Measurements from ENCODE around the gene PPP2R2C. TPM values are rescaled to one million over a fixed set of nuclear protein-coding genes. Genes with fewer than 3 reads are reported as not detected.

Gene PPP2R2C
- total and polyA plus RNA-seq, 2 donors (not counting 1 experiment from before 2014, with no cell fraction given): 0.10 to 0.17 TPM

DNA sequence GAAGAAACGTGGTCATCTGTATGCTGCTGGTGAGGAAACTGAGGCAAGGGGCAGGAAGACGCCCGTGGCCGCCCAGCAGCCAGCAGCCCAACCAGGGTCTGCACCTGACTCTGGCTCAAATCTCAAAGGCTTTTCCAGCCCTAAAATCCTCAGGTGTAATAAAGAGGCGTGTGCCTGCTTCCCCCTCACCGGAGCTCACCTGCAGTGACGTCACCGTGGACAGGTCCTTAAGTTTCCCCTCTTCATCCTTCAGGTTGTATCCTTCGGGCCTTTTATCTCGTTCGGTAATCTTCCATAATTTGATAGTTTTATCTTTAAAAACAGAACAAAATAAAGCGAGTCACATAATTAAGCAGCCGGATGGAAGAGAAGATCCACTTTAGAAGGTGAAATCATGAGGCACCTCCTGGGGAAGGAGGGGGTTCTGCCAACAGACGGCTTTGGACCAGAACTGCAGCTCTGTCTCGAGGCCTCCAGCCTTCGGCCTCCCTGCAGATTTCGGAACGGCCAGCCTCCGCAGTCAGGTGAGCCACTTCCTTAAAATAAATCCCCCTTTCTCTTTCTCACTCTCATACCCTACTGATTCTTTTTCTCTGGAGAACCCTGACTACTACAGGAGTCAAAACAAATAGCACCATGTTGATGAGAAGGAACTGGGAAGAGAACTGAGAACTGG is 96.7 kb downstream of the PPP2R2C start:
- H3K27ac ChIP-seq (ENCODE audit: insufficient read depth, low read length): no peak overlapping the region
- H3K4me2 ChIP-seq (ENCODE audit: extremely low read depth, insufficient read depth, low read length): no peak overlapping the region
- H4K20me1 ChIP-seq (ENCODE audit: control insufficient read depth, extremely low read depth, insufficient read depth, low read length): no peaks in the 10 kb centered on the region
- H3K9me3 ChIP-seq (ENCODE audit: control insufficient read depth, insufficient read depth, low read depth, low read length): no peaks in the 10 kb centered on the region
- no peaks in the 10 kb centered on the region for H3K27me3 ChIP-seq (ENCODE audit: control insufficient read depth, insufficient read depth, low read length)
- no peak overlapping the region for H3K4me3 ChIP-seq (replicated peaks in 1 of 4; ENCODE audit: control extremely low read depth in 1 of 4, insufficient read depth in 1 of 4, low read depth in 3 of 4, low read length in 4 of 4)
- H3K4me1 ChIP-seq (ENCODE audit: control insufficient read depth, extremely low read depth, insufficient read depth, low read length): no peaks in the 10 kb centered on the region
- H3K36me3 ChIP-seq (ENCODE audit: control insufficient read depth, insufficient read depth, low read length): no peaks in the 10 kb centered on the region
- no peaks in the 10 kb centered on the region for H3K79me2 ChIP-seq (ENCODE audit: control insufficient read depth, insufficient read depth, low read length)
- no peak overlapping the region for H3K9ac ChIP-seq (ENCODE audit: insufficient read depth, low read length)
- DNase-seq (ENCODE audit: low read depth in 2 of 2): no peak
- H2AFZ ChIP-seq (ENCODE audit: low read length): no peak overlapping the region
- no peak for TF ChIP-seq CTCF (conservative IDR thresholded peaks at IDR 0.05 in 1 of 2, IDR thresholded peaks at IDR 0.05 in 1 of 2; ENCODE audit: low read depth in 1 of 2, low read length in 2 of 2)
- no peak for TF ChIP-seq EZH2 (IDR thresholded peaks at IDR 0.05; ENCODE audit: low read length, missing control alignments)

- Histone ChIP-seq H3K36me3 (ENCODE audit: control insufficient read depth, insufficient read depth, low read length) (no peaks in the 10 kb centered on the region), H3K4me1 (ENCODE audit: control insufficient read depth, extremely low read depth, insufficient read depth, low read length) (no peaks in the 10 kb centered on the region), H3K4me2 (ENCODE audit: extremely low read depth, insufficient read depth, low read length) (no peak overlapping the region), H2AFZ (ENCODE audit: low read length) (no peak overlapping the region), H3K9me3 (ENCODE audit: control insufficient read depth, insufficient read depth, low read depth, low read length) (no peaks in the 10 kb centered on the region), H3K27me3 (ENCODE audit: control insufficient read depth, insufficient read depth, low read length) (no peaks in the 10 kb centered on the region), H3K27ac (ENCODE audit: insufficient read depth, low read length) (no peak overlapping the region), H3K79me2 (ENCODE audit: control insufficient read depth, insufficient read depth, low read length) (no peaks in the 10 kb centered on the region), H3K4me3 (replicated peaks in 1 of 4; ENCODE audit: control extremely low read depth in 1 of 4, insufficient read depth in 1 of 4, low read depth in 3 of 4, low read length in 4 of 4) (no peak overlapping the region), H3K9ac (ENCODE audit: insufficient read depth, low read length) (no peak overlapping the region), H4K20me1 (ENCODE audit: control insufficient read depth, extremely low read depth, insufficient read depth, low read length) (no peaks in the 10 kb centered on the region)
- DNase-seq (ENCODE audit: low read depth in 2 of 2): no peak
- no peak for TF ChIP-seq EZH2 (IDR thresholded peaks at IDR 0.05; ENCODE audit: low read length, missing control alignments)
- TF ChIP-seq CTCF (conservative IDR thresholded peaks at IDR 0.05 in 1 of 2, IDR thresholded peaks at IDR 0.05 in 1 of 2; ENCODE audit: low read depth in 1 of 2, low read length in 2 of 2): no peak
These were observed 97.8 kb downstream of the PPP2R2C start for GRCh38 chr4:6374575-6374974.

DNA sequence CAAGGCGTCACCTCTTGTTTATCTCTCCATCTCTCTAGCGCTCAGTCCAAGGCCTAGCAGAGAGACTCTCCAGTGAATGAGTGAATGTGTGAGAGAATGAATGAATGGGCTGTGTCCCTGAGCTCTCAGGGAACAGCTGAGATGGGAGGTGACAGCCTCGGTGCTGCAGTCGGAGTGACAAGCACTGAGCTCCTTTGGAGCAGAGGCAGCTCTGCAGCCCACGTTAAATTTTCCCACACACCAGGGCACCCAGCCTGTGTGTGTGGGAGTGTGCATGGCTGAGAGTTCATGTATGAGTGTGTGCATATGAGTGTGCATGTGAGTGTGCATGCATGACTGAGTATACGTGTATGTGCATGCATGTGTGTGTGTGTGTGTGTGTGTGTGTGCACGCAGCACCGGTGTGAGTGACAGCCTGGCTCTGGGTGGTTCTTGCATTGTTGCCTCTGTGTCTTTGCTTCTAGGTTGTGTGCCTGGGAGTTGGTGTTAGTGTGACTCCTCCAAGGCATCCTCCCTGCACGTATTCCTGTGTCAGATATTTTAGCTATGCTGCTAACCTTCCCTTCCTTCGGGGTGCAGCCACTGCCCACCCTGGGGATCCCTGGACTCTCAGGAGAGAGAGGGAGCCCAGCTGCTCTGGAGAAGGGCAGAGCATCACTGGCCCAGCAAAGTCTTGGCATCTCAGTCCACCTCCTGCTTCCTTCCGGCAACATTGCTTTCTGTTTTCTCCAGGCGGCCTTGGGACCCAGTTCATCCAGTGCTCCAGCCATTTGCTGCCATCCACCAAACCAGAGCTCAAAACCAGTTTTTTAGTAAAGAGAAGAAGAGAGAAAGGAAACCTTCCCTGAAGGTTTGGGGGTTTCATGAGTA is 98.6 kb downstream of the PPP2R2C start:
- Histone ChIP-seq H3K9ac (ENCODE audit: insufficient read depth, low read length) (no peak overlapping the region), H3K27me3 (ENCODE audit: control insufficient read depth, insufficient read depth, low read length) (no peaks in the 10 kb centered on the region), H3K4me3 (replicated peaks in 1 of 4; ENCODE audit: control extremely low read depth in 1 of 4, insufficient read depth in 1 of 4, low read depth in 3 of 4, low read length in 4 of 4) (no peak overlapping the region), H3K4me2 (ENCODE audit: extremely low read depth, insufficient read depth, low read length) (no peak overlapping the region), H3K79me2 (ENCODE audit: control insufficient read depth, insufficient read depth, low read length) (no peaks in the 10 kb centered on the region), H3K36me3 (ENCODE audit: control insufficient read depth, insufficient read depth, low read length) (no peaks in the 10 kb centered on the region), H3K27ac (ENCODE audit: insufficient read depth, low read length) (no peak overlapping the region), H2AFZ (ENCODE audit: low read length) (no peak overlapping the region), H4K20me1 (ENCODE audit: control insufficient read depth, extremely low read depth, insufficient read depth, low read length) (no peaks in the 10 kb centered on the region), H3K9me3 (ENCODE audit: control insufficient read depth, insufficient read depth, low read depth, low read length) (no peaks in the 10 kb centered on the region), H3K4me1 (ENCODE audit: control insufficient read depth, extremely low read depth, insufficient read depth, low read length) (no peaks in the 10 kb centered on the region)
- TF ChIP-seq CTCF (conservative IDR thresholded peaks at IDR 0.05 in 1 of 2, IDR thresholded peaks at IDR 0.05 in 1 of 2; ENCODE audit: low read depth in 1 of 2, low read length in 2 of 2) (no peak), EZH2 (IDR thresholded peaks at IDR 0.05; ENCODE audit: low read length, missing control alignments) (no peak)
- no peak for DNase-seq (ENCODE audit: low read depth in 2 of 2)
